Smooth muscle cell (in vitro differentiated cells): ENCODE data around the gene PCNX1. TPM values are rescaled to one million over a fixed set of nuclear protein-coding genes. Genes with fewer than 3 reads are reported as not detected.
"Not testable (repeated sequence)": the region's sequence is repeated elsewhere in the genome, so short reads cannot be mapped to it uniquely, and the experiment has no call there.

ENCODE experiments used
- DNase-seq: peaks from one replicate; lab custom pipeline; 2025; ENCODE audit not compliant: unreplicated experiment; lab: John Stamatoyannopoulos, UW
- H2AFZ ChIP-seq: fragments of 200-600 bp; sonication (generic); 2 replicates; pipeline ENCODE4 v1.6.0; 2016; ENCODE audit warnings: antibody characterized with exemption, low read depth, mild to moderate bottlenecking
- H3F3A ChIP-seq: fragments of 200-600 bp; sonication (generic); 2 replicates; pipeline ENCODE4 v1.6.0; 2017; ENCODE audit warnings: antibody characterized with exemption, low read depth
- H3K27ac ChIP-seq: fragments of 200-600 bp; sonication (generic); 2 replicates; pipeline ENCODE4 v1.5.1; 2016; ENCODE audit warnings: low read depth, mild to moderate bottlenecking
- H3K27me3 ChIP-seq: fragments of 200-600 bp; sonication (generic); 2 replicates; pipeline ENCODE4 v1.6.1; 2016; ENCODE audit warnings: low read depth, mild to moderate bottlenecking
- H3K36me3 ChIP-seq: fragments of 200-600 bp; sonication (generic); 2 replicates; pipeline ENCODE4 v1.5.1; 2016; ENCODE audit warnings: low read depth
- H3K4me1 ChIP-seq: fragments of 200-600 bp; sonication (generic); 2 replicates; pipeline ENCODE4 v1.5.1; 2016; ENCODE audit warnings: low read depth
- H3K4me2 ChIP-seq: fragments of 200-600 bp; sonication (generic); 2 replicates; pipeline ENCODE4 v1.6.0; 2016; ENCODE audit warnings: mild to moderate bottlenecking
- H3K4me3 ChIP-seq: fragments of 200-600 bp; sonication (generic); 2 replicates; pipeline ENCODE4 v1.5.1; 2016; ENCODE audit warnings: mild to moderate bottlenecking
- H3K79me2 ChIP-seq: fragments of 200-600 bp; sonication (generic); 2 replicates; pipeline ENCODE4 v1.6.0; 2016; ENCODE audit warnings: low read depth, mild to moderate bottlenecking
- H3K9ac ChIP-seq: fragments of 200-600 bp; sonication (generic); 2 replicates; pipeline ENCODE4 v1.6.0; 2016; ENCODE audit warnings: low read depth
- H3K9me3 ChIP-seq: fragments of 200-600 bp; sonication (generic); replicated peaks from 2 replicates; pipeline ENCODE4 v1.5.1; 2016; ENCODE audit warnings: low read depth
- H4K20me1 ChIP-seq: fragments of 200-600 bp; sonication (generic); 2 replicates; pipeline ENCODE4 v1.6.0; 2016; ENCODE audit warnings: low read depth
- WGBS: methylation state at CpG from one replicate; pipeline ENCODE4 v1.1.7; 2016; ENCODE audit warnings: low lambda C conversion rate; 5-methylcytosine and 5-hydroxymethylcytosine counted together
- polyA plus RNA-seq: library from polyadenylated mRNA; unstranded; fragments of >200 nt; fragmentation: Nextera tagmentation; extraction: Ambion mirVana; gene quantifications from 2 replicates; pipeline ENCODE4 v1.2.1, GENCODE V29; 2016
- total RNA-seq: library from RNA; depleted of rRNA; stranded (reverse); fragments of >200 nt; gene quantifications from 2 replicates; pipeline ENCODE4 v1.2.3, GENCODE V29; 2014
- TF ChIP-seq, protein P1 (sequence below): fragments of 200-600 bp; sonication (generic); IDR thresholded peaks from 2 replicates; pipeline ENCODE4 v1.5.1; 2017; ENCODE audit warnings: borderline replicate concordance, mild to moderate bottlenecking, antibody characterized with exemption; ENCODE audit not compliant: insufficient read depth, poor library complexity, severe bottlenecking

The PCNX1 gene
- total and polyA plus RNA-seq, 2 experiments from 2014 or later: 12.2 to 68.2 TPM

GRCh38 chr14:71143381-71144290, 236.4 kb downstream of the PCNX1 start:
- no peaks in the 10 kb centered on the region for H3K79me2 ChIP-seq
- H4K20me1 ChIP-seq: no peaks in the 10 kb centered on the region
- TF ChIP-seq, protein P1, sequence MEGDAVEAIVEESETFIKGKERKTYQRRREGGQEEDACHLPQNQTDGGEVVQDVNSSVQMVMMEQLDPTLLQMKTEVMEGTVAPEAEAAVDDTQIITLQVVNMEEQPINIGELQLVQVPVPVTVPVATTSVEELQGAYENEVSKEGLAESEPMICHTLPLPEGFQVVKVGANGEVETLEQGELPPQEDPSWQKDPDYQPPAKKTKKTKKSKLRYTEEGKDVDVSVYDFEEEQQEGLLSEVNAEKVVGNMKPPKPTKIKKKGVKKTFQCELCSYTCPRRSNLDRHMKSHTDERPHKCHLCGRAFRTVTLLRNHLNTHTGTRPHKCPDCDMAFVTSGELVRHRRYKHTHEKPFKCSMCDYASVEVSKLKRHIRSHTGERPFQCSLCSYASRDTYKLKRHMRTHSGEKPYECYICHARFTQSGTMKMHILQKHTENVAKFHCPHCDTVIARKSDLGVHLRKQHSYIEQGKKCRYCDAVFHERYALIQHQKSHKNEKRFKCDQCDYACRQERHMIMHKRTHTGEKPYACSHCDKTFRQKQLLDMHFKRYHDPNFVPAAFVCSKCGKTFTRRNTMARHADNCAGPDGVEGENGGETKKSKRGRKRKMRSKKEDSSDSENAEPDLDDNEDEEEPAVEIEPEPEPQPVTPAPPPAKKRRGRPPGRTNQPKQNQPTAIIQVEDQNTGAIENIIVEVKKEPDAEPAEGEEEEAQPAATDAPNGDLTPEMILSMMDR: no peak
- H3K36me3 ChIP-seq: no peaks in the 10 kb centered on the region
- peak overlapping the region; percentile 5 for H3K9ac ChIP-seq
- no peaks in the 10 kb centered on the region for H3K4me1 ChIP-seq
- peak overlapping the region; percentile 26 for H2AFZ ChIP-seq
- DNase-seq: no peak
- 44% methylated on average over 9 of the region's 9 CpGs for WGBS
- H3K27ac ChIP-seq: peak overlapping the region; percentile 75
- peak overlapping the region; percentile 26 for H3K4me2 ChIP-seq
- no peak overlapping the region for H3K4me3 ChIP-seq
- H3F3A ChIP-seq: no peaks in the 10 kb centered on the region
- no peaks in the 10 kb centered on the region for H3K9me3 ChIP-seq
- no peaks in the 10 kb centered on the region for H3K27me3 ChIP-seq

DNA sequence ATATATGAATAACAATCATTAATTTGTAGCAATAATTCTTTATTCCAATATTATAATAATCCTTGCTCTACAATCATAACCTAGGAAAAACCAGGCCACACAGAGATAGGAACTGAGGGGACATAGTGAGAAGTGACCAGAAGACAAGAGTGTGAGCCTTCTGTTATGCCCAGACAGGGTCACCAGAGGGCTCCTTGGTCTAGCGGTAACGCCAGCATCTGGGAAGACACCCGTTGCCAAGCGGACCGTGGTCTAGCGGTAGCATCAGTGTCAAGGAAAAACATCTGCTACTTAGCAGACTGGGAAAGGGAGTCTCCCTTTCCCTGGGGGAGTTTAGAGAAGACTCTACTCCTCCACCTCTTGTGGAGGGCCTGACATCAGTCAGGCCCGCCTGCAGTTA, 240.1 kb downstream of the PCNX1 start:
- H3K4me3 ChIP-seq, H3K79me2 ChIP-seq, H3K4me1 ChIP-seq: not testable (repeated sequence)

GRCh38 chr14:71148627-71149026, 241.4 kb downstream of the PCNX1 start:
- no peaks in the 10 kb centered on the region for H3K79me2 ChIP-seq
- no peaks in the 10 kb centered on the region for H3K4me1 ChIP-seq
- no peaks in the 10 kb centered on the region for H3K27me3 ChIP-seq
- no peak overlapping the region for H3K4me3 ChIP-seq
- no peaks in the 10 kb centered on the region for H3F3A ChIP-seq
- no peak overlapping the region for H3K4me2 ChIP-seq
- no peak for DNase-seq
- no peaks in the 10 kb centered on the region for H3K36me3 ChIP-seq
- WGBS: 96% methylated on average over 3 of the region's 3 CpGs
- H2AFZ ChIP-seq: no peak overlapping the region
- H4K20me1 ChIP-seq: no peaks in the 10 kb centered on the region
- H3K9me3 ChIP-seq: no peaks in the 10 kb centered on the region
- no peak overlapping the region for H3K9ac ChIP-seq
- no peak overlapping the region for H3K27ac ChIP-seq
- TF ChIP-seq, protein P1: no peak

More for the DNA sequence above, 240.1 kb downstream of the PCNX1 start:
- 86% methylated on average over 7 of the region's 7 CpGs for WGBS
- H4K20me1 ChIP-seq, H3F3A ChIP-seq, H3K9ac ChIP-seq, H3K36me3 ChIP-seq, H3K27me3 ChIP-seq, DNase-seq, H3K4me2 ChIP-seq, H3K9me3 ChIP-seq, H2AFZ ChIP-seq, H3K27ac ChIP-seq: not testable (repeated sequence)

- TF ChIP-seq, protein P1: no peak
- Histone ChIP-seq H3F3A (no peaks in the 10 kb centered on the region), H3K36me3 (no peaks in the 10 kb centered on the region), H3K4me2 (no peak overlapping the region), H3K27ac (no peak overlapping the region), H3K4me1 (no peaks in the 10 kb centered on the region), H3K27me3 (no peaks in the 10 kb centered on the region), H4K20me1 (no peaks in the 10 kb centered on the region), H3K79me2 (no peaks in the 10 kb centered on the region), H3K9ac (no peak overlapping the region), H2AFZ (no peak overlapping the region), H3K9me3 (no peaks in the 10 kb centered on the region), H3K4me3 (no peak overlapping the region)
- WGBS: 32% methylated on average over 5 of the region's 5 CpGs
- no peak for DNase-seq
Observed at GRCh38 chr14:71150737-71151136, 243.5 kb downstream of the PCNX1 start.
